Measurements from ENCODE around the gene ANKRD6.

GRCh38 chr6:89566930-89567629, 134.1 kb downstream of the ANKRD6 start:
- TF ChIP-seq, protein P1, sequence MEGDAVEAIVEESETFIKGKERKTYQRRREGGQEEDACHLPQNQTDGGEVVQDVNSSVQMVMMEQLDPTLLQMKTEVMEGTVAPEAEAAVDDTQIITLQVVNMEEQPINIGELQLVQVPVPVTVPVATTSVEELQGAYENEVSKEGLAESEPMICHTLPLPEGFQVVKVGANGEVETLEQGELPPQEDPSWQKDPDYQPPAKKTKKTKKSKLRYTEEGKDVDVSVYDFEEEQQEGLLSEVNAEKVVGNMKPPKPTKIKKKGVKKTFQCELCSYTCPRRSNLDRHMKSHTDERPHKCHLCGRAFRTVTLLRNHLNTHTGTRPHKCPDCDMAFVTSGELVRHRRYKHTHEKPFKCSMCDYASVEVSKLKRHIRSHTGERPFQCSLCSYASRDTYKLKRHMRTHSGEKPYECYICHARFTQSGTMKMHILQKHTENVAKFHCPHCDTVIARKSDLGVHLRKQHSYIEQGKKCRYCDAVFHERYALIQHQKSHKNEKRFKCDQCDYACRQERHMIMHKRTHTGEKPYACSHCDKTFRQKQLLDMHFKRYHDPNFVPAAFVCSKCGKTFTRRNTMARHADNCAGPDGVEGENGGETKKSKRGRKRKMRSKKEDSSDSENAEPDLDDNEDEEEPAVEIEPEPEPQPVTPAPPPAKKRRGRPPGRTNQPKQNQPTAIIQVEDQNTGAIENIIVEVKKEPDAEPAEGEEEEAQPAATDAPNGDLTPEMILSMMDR (IDR thresholded peaks at IDR 0.05): no peak
- TF ChIP-seq EP300 (IDR thresholded peaks at IDR 0.05; ENCODE audit: low read depth): no peak
